HG02852 (cell line): Measurements from ENCODE around the gene PTGDS.
"Not testable (repeated sequence)": the region's sequence is repeated elsewhere in the genome, so short reads cannot be mapped to it uniquely, and the experiment has no call there.

Experiments
- ATAC-seq: cut with Tn5 transposase; IDR thresholded peaks from one replicate; pipeline ENCODE4 v1.9.1; 2021; ENCODE audit warnings: mild to moderate bottlenecking, moderate library complexity; ENCODE audit not compliant: unreplicated experiment

PTGDS gene

DNA sequence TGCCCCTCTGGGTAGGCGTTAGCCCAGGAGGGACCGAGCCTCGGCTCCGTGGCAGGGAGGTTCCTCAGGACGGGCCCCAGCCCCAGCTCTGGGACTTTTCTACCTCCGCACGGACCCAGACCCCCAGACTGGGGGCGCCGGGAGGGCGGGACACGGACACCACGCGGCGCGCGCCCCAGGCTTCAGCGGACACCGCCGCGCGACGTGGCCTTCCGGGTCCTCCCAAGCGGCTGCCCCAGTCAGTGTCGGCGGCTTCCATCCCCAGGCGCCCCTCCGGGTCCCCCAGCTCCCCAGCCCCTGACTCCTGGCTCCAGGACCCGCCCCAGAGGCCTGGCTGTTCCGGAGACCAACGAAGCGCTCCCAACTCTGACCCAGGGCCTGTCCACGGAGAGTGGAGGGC is 8.5 kb downstream of the PTGDS start:
- ATAC-seq: no peak

DNA sequence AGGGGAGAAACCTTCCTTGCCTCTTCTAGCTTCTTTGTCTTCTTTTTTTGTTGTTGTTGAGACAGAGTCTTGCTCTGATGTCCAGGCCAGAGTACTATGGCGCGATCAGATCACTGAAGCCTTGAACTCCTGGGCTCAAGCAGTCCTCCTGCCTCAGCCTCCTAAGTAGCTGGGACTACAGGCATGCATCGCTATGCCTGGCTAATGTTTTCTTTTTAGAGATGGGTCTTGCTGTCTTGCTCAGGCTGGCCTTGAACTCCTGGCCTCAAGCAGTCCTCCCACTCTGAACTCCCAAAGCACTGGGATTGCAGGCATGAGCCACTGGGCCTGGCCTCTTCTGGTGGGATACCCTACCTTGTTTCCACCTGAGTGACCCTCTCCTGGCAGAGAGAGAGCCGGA is 11.6 kb downstream of the PTGDS start:
- no peak for ATAC-seq

DNA sequence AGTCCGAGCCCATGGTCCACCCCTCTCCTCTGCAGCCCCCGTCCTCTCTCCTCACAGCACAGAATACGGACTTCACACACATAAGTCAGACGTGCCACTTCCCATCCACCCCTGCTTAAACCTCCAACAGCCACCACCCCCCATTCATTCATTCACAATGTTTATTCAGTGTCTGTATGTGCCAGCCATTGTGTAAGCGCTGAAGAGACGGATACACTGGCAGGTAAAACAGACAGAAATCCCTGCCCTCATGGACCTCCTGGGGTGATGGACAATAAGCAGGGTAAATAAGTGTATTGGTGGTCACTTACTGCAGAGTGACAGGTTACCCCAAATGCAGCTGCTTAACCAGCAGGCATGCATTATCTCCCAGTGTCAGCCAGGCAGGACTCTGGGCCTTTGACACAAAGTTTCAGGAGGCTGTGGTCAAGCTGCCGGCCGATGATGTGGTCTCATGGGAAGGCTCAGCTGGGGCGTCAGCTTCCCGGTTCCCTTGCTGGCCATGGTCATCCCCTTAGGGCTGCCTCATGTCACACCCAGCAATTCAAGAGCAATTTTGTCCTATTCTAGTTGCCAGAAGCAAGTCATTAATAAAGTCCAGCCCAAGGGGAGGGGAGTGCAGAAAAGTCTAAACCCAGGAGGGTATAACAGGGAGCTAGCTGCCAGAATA is 13.1 kb downstream of the PTGDS start:
- no peak for ATAC-seq

DNA sequence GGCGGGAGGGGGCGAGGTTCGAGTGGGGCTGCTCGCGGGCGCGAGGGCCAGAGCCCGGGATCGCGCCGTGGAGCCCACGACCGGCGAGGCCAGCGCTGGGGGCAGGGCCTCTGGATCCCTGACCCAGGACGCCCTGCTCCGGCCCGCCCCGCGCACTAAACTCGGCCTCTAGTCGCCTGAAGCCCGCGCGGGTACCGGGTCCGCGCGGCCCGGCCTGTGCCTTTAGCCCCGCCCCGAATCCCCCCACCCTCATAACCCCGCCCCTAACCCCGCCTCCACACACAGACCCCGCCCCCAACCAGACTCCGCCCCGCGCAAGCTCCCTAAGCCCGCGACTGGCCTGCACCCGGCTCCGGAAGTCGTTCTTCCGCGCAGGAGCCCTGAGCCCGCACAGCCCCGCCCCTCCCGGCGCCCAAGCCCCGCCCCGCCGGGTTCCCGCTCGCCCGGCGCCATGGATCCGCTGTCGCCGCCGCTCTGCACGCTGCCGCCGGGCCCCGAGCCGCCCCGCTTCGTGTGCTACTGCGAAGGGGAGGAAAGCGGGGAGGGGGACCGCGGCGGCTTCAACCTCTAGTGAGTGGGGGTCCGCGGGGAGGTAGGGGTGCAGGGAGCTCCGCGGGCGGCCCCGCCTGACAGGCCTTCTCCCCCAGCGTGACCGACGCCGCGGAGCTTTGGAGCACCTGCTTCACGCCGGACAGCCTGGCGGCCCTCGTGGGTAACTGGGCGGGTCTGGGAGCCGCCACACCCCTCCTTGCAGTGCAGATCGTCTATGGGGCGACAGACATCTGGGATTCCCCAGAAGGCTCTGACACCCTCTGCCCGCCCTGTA is 14.9 kb downstream of the PTGDS start, which contains the start of gene PAXX:
PAXX (plus strand) TSS at position 430 of the 826 bp plus-strand sequence; CDS start at position 452, 22 bp downstream.
- peak; percentile 71 for ATAC-seq

DNA sequence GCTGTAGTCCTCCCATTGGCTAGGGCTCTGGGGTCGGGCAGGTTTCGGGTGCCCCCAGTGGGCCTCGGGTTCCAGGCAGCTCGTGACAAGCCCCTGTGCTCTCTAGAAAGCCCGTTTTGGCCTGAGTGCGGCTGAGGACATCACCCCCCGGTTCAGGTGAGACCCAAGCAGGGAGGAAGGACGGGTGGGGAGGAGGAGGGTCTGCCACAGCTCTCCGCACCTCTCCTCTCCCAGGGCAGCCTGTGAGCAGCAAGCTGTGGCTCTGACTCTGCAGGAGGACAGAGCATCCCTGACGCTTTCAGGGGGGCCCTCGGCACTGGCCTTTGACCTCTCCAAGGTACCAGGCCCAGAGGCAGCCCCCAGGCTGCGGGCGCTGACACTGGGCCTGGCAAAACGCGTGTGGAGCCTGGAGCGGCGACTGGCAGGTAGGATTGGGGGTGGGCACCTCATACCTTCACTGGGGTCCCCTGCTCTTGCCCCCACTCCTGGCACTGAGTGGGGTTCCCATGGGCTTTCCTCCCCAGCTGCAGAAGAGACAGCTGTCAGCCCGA is 15.6 kb downstream of the PTGDS start:
- ATAC-seq: no peak

DNA sequence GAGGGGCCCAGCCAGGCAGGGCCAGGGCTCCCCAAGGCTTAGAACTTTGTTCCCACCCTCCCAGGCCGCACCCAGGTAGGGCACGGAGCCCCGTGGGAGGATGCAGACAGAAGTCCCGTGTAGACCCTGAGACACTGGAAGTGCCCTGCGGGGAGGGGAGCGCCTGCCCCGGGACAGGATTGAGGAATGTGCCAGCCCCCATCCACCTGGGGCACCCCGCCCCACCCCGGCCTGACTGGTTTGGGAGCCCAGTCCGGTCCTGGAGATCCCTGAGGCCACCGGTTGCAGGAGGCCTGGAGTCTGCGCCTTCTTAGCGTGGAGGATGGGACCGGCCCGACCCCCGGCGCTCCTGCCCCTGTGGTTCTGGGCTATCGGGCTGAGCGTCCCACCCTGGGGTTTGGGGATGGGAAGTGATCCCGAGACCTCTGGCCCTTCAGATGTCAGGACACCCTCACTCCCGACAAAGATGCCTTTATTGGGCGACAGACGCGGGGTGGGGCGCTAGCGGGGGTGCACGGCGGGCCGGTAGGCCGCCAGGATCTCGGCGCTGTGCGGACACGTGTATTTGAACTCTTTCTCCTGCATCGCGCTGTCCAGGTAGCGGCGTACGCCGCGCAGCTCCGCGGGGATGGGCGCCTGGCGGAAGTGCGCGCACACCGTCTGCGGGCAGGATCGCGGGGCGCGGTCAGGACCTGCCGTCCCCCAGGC is 17.0 kb downstream of the PTGDS start:
- no peak for ATAC-seq

DNA sequence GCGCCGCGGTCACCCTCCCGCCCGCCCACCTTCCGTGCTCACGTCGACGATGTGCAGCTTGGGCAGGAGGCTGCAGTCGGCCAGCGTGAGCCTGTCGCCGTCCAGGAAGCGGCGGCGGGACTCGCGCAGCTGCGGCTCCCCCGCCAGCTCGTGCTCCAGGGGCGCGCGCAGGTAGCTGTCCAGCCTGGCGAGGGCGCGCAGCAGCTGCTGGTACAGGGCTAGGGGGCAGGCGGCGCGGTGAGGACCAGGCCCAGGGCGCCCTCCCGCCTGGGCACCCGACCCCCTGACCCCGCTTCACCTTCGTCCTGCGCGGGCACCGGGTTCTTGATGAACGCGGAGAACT is 17.6 kb downstream of the PTGDS start:
- ATAC-seq: no peak

DNA sequence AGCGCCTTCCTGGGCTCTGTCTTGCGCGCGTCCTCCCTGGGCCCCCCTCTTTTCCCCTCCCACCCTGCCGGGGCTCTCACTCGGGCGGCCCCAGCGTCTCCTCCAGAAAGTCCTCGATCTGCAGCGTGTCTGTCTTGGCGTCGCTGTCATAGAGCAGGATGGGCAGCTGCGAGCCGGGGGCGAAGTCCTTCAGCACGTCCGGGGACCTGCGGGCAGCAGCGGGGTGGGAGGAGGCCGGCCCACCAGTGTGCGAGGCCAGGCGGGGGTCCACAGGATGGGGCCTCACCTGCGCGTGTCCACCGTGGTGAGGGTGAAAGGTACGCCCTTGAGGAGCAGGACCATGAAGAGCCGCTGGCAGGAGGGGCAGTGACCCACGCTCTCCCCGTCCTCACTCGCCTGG is 18.1 kb downstream of the PTGDS start:
- ATAC-seq: no peak

DNA sequence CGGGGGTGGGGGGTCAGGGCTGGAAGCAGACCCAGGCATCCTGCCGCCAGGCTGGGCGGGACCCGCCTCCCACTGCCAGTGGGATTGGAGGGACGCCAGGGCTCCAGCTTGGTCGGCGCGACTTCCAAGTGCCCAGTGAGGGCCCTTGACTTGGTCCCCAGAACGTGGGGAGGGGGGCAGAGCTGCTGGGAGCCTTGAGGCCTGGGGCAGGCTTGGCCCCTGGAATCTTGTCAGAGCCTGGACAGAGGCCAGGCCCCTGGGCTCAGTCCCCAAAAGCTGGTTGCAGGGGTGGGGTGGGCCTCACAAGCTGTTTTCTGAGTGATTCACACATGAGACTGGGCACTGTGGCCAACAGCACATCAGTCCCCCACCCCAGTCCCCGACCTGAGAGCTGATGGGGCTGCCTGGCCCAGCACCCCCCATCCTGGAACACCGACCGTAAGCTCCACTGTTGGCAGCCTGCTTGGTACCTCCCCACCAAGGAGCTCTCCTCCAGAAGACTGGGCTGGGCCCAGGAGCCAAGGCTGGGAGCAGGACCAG is 18.5 kb downstream of the PTGDS start:
- no peak for ATAC-seq

DNA sequence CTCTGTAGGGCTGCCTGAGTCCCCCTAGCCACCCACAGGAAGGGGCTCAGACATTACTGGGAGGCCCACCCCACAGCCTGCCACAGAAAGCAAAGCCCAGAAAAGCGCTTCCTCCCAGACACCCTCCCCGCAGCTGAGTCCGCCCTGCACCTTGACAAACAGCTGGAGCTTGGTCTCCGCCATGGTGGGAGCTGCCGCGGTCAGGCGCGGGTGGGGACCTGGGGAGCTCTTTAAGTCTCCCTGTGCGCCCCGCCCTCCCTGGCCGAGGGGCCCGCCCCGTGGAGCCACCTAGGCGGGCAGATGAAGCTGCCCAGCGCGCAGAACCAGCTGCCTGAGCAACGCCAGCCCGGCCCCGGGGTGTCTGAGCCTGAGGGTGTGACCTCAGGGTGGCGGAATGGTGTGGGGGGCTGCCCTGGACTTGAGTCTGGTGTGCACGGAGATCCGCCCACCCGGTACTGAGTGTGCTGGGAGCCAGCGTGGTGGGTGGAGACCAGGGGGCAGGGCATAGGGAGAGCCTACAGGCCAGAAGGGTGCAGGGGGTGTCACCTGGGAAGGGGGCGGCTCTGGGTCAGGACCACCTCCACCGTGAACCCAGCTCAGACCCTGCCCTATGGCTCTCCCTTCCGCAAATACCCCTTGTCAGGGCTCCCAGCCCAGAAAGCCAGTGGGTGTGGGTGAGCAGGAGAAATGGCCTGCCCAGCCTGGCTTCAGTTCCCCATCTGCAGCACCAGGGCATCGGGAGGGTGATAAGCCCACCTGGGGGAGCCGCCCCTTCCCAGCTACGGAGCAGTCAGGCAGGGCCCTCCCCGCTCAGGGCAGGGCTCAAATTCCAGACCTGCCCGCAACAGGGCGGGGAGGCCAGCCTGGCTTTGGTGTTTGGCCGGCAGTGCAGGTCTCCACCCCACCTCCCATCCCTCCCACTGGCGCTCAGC is 19.3 kb downstream of the PTGDS start, which contains the start of gene CLIC3:
CLIC3 (minus strand) TSS at position 208 of the 932 bp plus-strand sequence; CDS start at position 183, 25 bp downstream.
- ATAC-seq: no peak

DNA sequence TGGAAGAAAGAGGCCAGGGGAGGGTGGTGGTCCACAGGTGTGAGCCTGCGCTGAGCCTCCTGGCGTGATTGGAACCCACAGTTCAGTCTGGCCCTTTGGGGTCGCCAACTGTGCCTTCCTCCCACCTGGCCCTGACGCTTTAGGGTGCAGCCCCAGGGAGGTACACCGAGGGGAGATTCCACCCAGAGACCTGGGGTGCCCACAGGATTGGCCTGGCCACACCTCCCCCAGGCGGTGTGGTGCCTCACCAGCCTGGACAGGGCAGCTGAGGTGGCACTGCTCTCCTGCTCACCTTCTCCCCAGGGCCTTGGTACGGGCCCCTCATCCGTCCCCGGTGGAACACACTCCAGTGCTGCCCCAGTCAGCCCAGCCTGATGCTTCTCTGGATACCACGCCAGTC is 20.1 kb downstream of the PTGDS start:
- no peak for ATAC-seq

DNA sequence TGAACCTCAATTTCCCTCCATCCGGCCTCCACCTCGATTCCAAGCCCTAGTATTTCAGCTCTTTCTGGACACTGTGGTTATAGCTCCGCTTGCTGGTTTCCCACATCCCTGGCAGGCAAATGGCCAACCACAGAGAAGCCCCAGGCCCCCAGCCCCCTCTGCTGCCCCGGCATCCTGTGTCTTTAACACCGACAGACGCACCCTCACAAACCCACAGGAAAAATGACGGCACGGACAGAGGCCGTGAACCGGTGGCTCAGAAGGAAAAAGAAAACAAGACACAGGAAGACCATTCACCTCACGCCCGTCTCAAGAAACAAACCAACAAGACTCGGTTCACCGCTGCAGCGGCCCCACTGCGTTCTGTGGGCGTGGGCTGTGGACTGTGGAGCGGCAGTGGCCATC is 20.5 kb downstream of the PTGDS start:
- no peak for ATAC-seq

DNA sequence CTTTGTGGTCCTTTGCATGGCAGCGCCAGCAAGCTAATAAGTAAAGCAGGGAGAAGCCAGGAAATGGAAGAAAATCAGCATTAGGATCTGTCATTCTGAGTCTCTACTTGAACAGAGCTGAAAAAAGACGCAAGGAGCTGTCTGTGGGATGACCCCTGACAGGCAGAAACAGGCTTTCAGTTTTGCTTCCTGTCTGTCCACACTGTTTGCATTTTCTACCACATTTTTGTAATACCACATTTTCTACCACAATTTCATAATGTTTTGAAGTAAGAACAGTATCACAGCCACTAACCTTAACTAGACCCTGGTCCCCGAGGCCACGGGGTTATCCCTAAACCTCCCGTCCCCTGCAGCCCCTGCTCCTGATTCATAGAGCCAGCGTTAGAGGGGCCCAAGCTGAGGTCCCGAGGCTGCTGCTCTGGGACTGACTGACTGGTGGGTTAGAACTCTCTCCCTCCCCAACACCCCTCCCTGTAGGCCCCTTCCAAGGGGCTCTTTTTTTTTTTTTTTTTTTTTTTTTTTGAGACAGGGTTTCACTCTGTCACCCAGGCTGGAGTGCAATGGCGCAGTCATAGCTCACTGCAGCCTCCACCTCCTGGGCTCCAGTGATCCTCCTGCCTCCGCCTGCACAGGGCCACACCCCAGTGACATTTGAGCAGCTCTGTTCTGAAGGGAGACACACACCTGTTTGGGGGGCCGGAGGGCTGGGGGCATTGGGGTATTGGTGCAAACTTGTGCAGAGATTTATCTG is 23.1 kb downstream of the PTGDS start:
- peak; percentile 73 for ATAC-seq

DNA sequence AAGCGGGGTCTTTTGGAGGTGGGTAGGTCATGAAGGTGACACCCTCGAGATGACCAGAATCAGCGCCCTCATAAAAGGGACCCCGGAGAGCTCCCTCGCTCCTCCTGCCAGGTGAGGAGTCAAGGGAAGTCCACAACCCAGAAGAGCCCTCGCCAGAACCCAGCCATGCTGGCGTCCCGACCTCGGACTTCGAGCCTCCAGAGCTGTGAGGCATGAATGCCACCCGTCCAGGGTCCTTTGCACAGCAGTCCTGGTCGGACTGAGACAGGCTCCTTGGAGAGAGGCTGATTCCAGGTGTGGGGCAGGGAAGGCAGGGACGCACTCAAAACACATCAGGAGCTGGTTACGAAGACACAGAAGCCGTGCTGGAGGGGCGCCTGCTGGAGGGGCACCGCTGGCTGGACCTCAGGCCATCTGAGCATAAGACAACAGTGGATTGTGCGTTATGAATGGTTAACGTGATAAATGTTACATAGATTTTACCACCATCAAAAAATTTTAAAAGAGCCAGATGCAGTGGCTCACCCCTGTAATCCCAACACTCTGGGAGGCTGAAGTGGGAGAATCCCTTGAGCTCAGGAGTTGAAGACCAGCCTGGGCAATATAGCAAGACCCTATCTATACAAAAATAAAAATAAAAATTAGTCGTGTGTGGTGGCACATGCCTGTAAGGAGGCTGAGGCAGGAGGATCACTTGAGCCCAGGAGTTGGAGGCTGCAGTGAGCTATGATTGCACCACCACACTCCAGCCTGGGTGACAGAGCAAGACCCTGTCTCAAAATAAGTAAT is 24.7 kb downstream of the PTGDS start:
- ATAC-seq: no peak

DNA sequence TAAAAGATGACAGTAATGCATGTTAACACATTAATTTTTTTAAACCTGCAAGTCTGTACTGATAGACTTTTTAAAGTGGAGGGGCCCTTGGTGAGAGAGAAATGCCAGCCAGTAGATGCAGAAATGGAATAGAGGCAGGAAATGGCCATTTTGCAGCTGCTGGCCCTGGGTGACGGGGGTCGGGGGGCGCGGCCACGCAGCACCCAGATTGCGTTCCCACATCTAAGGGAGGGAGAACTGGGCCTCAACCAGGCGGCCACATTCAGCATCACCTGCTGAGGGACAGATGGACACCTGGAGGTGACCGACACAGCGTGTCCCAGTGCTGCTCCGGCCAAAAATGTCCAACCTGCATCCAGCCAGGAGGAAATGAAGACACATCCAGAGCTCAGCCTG is 25.3 kb downstream of the PTGDS start:
- no peak for ATAC-seq

DNA sequence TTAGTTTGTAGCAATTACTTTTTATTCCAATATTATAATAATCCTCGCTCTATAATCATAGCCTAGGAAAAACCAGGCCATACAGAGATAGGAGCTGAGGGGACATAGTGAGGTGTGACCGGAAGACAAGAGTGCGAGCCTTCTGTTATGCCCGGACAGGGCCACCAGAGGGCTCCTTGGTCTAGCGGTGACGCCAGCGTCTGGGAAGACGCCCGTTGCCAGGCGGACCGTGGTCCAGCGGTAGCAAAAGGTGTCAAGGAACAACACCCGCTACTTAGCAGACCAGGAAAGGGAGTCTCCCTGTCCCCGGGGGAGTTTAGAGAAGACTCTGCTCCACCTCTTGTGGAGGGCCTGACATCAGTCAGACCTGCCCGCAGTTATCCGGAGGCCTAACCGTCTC is 27.0 kb downstream of the PTGDS start:
- ATAC-seq: not testable (repeated sequence)

DNA sequence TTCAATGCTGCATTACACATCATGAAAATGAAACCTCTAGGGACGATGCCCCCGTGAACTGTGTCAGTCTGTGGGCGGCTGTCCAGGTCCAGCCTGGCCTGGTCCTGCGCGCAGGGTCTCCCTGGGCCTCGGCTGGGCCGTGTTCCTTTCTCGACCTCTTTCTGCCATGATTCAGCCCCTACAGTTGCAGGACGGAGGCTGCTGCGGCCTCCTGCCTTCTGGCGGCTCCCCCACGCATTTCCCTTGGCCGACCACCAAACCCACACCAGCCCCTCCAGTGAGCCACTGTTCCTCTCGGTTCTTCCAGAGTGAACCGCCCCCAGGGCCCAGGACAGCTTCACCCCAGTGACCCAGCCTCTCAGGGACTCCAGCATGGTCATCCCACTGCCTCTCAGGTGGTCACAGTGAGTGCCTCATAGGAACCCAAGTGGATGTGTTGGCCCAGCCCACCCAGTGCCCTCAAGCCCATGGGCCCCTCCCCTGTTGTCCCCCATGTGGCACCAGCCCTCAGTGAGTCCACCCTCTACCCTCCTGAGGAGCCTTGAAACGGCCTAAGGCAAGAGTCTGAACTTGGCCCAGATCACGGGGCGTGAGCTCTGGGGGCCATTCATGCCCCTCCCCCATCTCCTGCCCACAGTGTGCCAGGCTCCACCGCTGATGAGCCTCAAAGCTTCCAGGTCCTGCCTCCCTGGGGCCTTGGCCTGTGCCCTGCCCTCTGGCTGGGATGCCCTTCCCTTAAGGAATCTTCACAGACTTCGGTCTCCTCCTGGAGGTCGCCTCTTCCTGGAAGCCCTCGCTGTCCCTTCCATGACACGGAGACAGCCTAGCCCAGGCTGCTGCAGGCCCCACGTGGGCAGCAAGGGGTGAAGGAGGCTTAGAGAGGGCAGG is 29.1 kb downstream of the PTGDS start:
- no peak for ATAC-seq
